IPS-20b (cell line): ENCODE data around the gene SLC15A1.

Experiments
- H3K27ac ChIP-seq: one replicate; pipeline ENCODE4 v1.5.1; 2013; ENCODE audit warnings: low read length
- H3K27me3 ChIP-seq: 2 replicates; pipeline ENCODE4 v1.6.1; 2013; ENCODE audit warnings: mild to moderate bottlenecking, low read length, inconsistent platforms; ENCODE audit not compliant: insufficient read depth
- H3K36me3 ChIP-seq: 2 replicates; pipeline ENCODE4 v1.6.1; 2013; ENCODE audit warnings: low read depth, mild to moderate bottlenecking, inconsistent platforms, low read length, moderate library complexity; ENCODE audit not compliant: insufficient read depth
- H3K4me1 ChIP-seq: 2 replicates; pipeline ENCODE4 v1.6.1; 2013; ENCODE audit warnings: mild to moderate bottlenecking, control low read depth, inconsistent platforms, low read length, moderate library complexity; ENCODE audit not compliant: insufficient read depth
- H3K4me3 ChIP-seq: 2 replicates; pipeline ENCODE4 v1.5.1; 2013; ENCODE audit warnings: mild to moderate bottlenecking, low read length, inconsistent platforms
- H3K9ac ChIP-seq: 2 replicates; pipeline ENCODE4 v1.6.1; 2013; ENCODE audit warnings: low read depth, mild to moderate bottlenecking, inconsistent platforms, low read length, moderate library complexity
- H3K9me3 ChIP-seq: 2 replicates; pipeline ENCODE4 v1.6.1; 2013; ENCODE audit warnings: mild to moderate bottlenecking, low read depth, low read length, inconsistent platforms; ENCODE audit not compliant: insufficient read depth

The SLC15A1 gene

DNA sequence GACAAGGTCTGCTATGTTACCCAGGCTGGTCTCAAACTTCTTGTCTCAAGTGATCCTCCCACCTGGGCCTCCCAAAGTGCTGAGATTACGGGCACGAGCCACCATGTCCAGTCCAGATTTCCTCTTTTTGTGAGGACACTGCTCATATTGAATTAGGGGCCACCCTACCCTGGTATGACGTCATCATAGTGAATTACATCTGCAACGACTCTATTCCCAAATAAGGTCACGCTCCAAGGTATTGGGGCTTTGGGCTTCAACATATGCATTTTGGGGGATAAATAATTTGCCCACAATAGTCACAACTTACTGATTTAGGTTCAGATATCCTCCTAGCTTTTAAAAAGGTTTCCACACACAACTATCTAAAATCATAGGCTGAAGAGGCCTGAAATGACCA lies 9.5 kb downstream of the SLC15A1 start:
- Histone ChIP-seq H3K4me3 (no peak overlapping the region), H3K4me1 (no peaks in the 10 kb centered on the region), H3K27me3 (no peaks in the 10 kb centered on the region), H3K9me3 (peaks cover 16% of the 10 kb centered on the region), H3K36me3 (no peaks in the 10 kb centered on the region), H3K9ac (no peak overlapping the region), H3K27ac (no peak overlapping the region)

DNA sequence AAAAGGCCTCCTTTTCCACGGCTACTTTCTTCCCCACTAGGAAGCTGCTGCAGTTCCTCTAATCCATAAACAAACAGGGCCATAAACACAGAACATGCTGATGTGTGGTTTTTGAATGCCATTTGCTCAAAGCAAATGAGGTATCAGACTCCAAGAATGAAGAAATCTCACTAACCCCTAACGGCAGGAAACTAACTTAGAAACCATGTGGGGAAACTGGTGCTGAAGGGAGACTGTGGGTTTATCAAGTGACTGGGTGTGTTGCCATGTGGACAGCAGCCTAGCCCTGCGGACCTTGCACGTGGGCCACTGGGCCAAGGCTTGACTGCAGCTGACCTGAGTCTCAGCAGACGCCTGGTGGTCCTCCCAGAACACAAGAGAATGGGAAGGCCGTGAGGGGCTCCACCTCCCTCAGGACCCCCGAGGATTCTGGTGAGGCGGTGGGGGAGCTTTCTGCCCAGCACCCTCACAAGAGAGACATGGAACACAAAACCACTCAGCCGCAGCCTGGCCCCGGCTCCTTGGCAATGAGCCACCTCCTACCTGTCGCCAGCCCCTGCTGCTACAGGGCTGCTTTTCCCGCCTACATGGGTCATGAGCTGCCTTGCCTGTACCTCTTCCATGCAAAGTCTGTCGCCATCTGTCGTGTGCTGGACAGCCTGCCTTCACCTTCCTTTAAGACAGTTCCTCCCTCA lies 10.6 kb downstream of the SLC15A1 start:
- H3K4me3 ChIP-seq = no peak overlapping the region
- no peaks in the 10 kb centered on the region for H3K27me3 ChIP-seq
- no peaks in the 10 kb centered on the region for H3K4me1 ChIP-seq
- no peaks in the 10 kb centered on the region for H3K36me3 ChIP-seq
- H3K27ac ChIP-seq = no peak overlapping the region
- H3K9me3 ChIP-seq = peaks cover 16% of the 10 kb centered on the region
- H3K9ac ChIP-seq = no peak overlapping the region

DNA sequence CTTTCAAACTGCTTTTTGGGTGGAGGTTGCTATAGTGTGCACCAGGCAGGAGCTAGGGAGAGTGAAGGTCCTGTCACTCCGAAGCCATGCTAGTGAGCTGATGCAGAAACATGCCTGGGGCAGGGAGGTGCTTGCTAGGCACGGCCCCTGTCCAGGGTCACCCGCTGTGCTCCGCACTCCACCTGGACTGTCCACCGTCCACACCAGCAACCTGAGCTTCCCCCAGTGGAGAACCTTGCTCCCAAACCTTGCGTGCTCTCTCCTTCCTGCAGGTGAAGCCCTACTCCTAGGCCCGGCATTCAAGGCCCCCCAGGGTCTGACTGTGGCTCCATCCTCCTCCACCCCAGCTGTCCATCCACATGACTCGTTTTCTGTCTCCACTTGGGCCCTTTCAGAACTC lies 12.3 kb downstream of the SLC15A1 start:
- Histone ChIP-seq H3K4me3 (no peak overlapping the region), H3K4me1 (no peaks in the 10 kb centered on the region), H3K9me3 (peaks cover 16% of the 10 kb centered on the region), H3K27me3 (no peaks in the 10 kb centered on the region), H3K9ac (no peak overlapping the region), H3K36me3 (no peaks in the 10 kb centered on the region), H3K27ac (no peak overlapping the region)

DNA sequence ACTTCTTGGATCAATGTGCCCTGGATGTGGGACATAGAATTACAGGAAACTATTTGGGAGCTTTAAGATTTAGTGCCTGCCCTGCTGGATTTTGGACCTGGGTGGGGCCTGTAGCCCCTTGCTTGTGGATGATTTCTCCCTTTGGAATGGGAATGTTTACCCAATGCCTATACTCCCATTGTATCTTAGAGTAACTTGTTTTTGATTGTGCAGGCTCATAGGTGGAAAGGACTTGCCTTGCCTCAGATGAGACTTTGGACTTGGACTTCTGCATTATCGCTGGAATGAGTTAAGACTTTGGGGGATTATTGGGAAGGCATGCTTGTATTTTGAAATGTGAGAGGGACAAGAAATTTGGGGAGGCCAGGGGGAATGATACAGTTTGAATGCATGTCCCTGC lies 13.5 kb downstream of the SLC15A1 start:
- no peak overlapping the region for H3K4me3 ChIP-seq
- no peak overlapping the region for H3K27ac ChIP-seq
- H3K4me1 ChIP-seq = no peaks in the 10 kb centered on the region
- H3K27me3 ChIP-seq = no peaks in the 10 kb centered on the region
- no peak overlapping the region for H3K9ac ChIP-seq
- H3K9me3 ChIP-seq = peaks cover 16% of the 10 kb centered on the region
- no peaks in the 10 kb centered on the region for H3K36me3 ChIP-seq

DNA sequence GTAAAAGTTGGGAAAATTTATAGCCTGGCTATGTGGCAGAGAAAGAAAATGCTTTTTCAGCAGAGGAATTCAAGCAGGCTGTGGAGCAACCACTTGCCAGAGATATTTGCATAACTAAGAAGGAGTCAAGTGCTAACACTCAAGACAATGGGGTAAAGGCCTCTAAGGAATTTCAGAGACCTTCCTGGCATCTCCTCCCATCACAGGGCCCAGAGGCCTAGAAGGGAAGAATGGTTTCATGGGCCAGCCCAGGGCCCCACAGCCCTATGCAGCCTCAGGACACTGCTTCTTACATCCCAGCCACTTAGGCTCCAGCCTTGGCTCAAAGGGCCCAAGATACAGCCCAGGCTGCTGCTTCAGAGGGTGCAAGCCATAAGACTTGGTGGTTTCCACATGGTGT lies 14.3 kb downstream of the SLC15A1 start:
- H3K27me3 ChIP-seq = no peaks in the 10 kb centered on the region
- no peak overlapping the region for H3K27ac ChIP-seq
- no peaks in the 10 kb centered on the region for H3K4me1 ChIP-seq
- peaks cover 16% of the 10 kb centered on the region for H3K9me3 ChIP-seq
- H3K4me3 ChIP-seq = 0 out of 2 replicates have a peak overlapping the region, but pooled peaks have one; percentile 7
- H3K9ac ChIP-seq = no peak overlapping the region
- H3K36me3 ChIP-seq = no peaks in the 10 kb centered on the region

DNA sequence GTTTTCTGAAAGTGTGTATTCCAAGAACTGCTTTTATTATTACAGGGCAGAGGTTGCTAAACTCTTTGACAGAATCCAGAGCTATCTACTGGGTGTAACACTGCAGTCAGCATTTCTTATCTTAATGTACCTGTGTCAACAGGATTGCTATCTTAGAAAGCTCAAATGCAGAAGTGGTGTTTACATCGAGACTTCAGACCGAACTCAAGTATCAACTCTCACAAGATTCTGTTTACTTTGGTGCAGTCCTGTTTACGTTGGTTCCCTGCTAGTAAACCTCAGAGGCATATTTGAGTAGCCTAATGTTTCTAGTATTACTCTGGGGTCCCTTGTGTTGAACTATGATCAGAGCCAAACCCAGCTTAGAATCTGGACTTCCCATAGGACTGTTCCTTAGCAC lies 20.5 kb downstream of the SLC15A1 start:
- H3K4me3 ChIP-seq = no peak overlapping the region
- no peak overlapping the region for H3K27ac ChIP-seq
- no peaks in the 10 kb centered on the region for H3K9me3 ChIP-seq
- H3K4me1 ChIP-seq = no peaks in the 10 kb centered on the region
- H3K9ac ChIP-seq = no peak overlapping the region
- no peaks in the 10 kb centered on the region for H3K27me3 ChIP-seq
- H3K36me3 ChIP-seq = no peaks in the 10 kb centered on the region

DNA sequence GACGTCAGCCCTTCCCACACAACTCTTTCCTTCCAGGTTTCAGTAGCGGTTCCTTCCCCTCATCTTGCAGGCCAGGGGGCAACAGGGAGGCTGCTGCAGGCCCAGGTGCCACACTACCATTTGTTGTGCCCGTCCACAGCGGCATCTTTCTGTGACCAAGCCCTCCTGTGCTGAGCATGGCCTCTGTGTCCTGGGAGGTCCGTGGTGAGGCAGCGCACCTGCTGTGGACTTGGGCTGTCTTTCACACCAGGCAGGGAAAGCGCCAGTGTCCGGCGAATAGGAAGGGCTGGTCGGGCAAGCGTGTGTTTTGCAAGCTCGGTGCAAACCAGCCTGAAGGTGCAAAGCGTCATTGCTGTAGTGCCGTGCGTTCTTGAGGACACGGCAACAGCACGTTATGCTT lies 21.4 kb downstream of the SLC15A1 start:
- no peak overlapping the region for H3K4me3 ChIP-seq
- no peak overlapping the region for H3K27ac ChIP-seq

DNA sequence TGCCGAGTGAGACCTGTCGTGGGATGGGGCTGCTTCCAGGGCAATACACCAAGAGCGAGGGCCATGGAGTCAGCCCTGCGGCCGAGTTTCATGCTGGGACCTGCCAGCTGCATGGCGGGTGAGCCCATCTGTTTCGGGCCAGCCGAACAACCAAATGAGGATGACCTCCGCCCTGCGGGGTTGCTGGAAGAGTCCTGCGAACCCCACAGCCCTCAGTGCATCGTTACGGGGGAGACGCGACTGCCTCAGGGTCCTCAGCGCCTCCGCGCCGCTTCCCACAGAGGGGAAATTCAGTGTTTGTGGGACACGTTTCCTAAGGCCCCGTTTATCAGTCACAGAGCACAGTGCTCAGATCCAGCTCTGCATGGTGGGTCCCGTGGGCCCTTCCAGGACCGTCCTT lies 22.0 kb downstream of the SLC15A1 start:
- Histone ChIP-seq H3K36me3 (no peaks in the 10 kb centered on the region), H3K9ac (no peak overlapping the region), H3K4me1 (no peaks in the 10 kb centered on the region), H3K9me3 (no peaks in the 10 kb centered on the region), H3K27me3 (no peaks in the 10 kb centered on the region), H3K27ac (no peak overlapping the region), H3K4me3 (no peak overlapping the region)

More for the DNA sequence above, 21.4 kb downstream of the SLC15A1 start:
- no peak overlapping the region; the same call in 1 of the 2 replicates for H3K9ac ChIP-seq
- H3K4me1 ChIP-seq = no peaks in the 10 kb centered on the region
- no peaks in the 10 kb centered on the region for H3K36me3 ChIP-seq
- H3K27me3 ChIP-seq = no peaks in the 10 kb centered on the region
- no peaks in the 10 kb centered on the region for H3K9me3 ChIP-seq

DNA sequence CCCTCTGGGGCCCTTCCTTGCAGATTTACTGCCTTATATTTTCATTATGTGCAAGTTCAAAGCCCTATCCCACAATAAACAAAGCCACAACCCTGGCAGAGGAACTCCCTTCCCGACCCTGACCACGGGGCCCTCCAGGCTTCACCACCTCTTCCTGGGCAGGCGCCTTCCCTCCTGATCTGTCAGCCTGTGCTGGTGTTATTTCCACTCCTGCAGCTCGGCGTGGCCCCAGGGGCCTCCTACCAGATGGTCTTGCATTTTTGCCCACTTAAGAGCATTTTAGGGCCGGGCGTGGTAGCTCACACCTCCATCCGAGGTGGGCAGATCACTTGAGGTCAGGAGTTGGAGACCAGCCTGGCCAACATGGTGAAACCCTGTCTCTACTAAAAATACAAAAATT lies 22.8 kb downstream of the SLC15A1 start:
- Histone ChIP-seq H3K36me3 (no peaks in the 10 kb centered on the region), H3K9me3 (no peaks in the 10 kb centered on the region), H3K27me3 (no peaks in the 10 kb centered on the region), H3K9ac (no peak overlapping the region), H3K4me1 (no peaks in the 10 kb centered on the region), H3K27ac (no peak overlapping the region), H3K4me3 (no peak overlapping the region)

DNA sequence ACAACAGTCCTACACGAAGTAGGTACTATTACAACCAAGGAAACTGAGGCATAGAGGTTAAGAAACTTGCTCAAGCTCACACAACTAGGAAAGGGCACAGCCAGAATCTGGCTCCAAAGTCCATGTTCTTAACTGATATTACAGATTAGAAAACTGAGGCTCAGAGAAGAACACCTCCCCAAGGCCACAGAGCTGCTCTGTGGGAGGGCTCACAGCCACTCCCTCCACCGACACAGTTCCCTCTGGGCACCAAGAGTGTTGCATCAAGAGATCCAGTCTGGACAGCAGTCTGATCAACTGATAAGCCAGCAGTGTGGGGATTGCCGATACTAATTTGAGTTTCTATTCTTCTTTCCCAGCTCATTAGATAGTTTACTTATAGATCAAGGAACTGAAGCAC lies 29.5 kb downstream of the SLC15A1 start:
- Histone ChIP-seq H3K4me1 (no peaks in the 10 kb centered on the region), H3K27ac (no peak overlapping the region), H3K27me3 (no peaks in the 10 kb centered on the region), H3K4me3 (no peak overlapping the region), H3K9ac (no peak overlapping the region), H3K9me3 (no peaks in the 10 kb centered on the region), H3K36me3 (no peaks in the 10 kb centered on the region)

DNA sequence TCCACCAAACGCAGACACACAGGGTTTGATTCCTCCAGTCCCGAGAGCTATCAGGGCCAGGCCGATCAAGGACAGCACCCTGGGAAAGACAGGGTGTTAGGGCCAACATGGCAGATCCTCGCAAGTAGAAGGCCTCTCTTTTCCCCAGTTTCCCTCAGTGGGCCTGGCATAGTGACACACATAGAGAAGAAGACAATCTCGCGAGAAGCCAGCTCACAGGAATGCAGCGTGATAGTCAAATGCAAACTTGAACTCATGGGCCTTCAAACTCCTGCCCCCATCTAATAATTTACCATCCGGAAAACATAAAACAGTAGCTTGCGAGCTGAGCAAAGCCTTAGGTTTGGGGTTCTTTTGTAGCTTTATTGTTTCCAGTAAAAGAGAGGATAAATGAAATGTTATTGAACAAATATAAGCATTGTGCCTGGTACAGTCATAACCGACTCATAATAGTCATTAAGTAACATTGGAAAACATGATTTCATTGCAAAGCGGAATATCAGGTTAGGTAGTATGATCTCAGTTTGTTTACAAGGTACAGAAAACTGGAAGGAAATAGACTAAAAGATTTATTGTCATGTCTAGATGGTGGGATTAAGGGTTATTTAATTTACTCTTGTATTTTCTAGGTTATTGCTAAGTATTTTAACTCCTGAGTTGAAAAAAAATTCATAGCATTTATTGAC lies 30.5 kb downstream of the SLC15A1 start:
- no peak overlapping the region for H3K27ac ChIP-seq
- no peak overlapping the region for H3K4me3 ChIP-seq
- no peaks in the 10 kb centered on the region for H3K36me3 ChIP-seq
- no peaks in the 10 kb centered on the region for H3K4me1 ChIP-seq
- H3K9ac ChIP-seq = no peak overlapping the region
- H3K9me3 ChIP-seq = no peaks in the 10 kb centered on the region
- H3K27me3 ChIP-seq = no peaks in the 10 kb centered on the region

DNA sequence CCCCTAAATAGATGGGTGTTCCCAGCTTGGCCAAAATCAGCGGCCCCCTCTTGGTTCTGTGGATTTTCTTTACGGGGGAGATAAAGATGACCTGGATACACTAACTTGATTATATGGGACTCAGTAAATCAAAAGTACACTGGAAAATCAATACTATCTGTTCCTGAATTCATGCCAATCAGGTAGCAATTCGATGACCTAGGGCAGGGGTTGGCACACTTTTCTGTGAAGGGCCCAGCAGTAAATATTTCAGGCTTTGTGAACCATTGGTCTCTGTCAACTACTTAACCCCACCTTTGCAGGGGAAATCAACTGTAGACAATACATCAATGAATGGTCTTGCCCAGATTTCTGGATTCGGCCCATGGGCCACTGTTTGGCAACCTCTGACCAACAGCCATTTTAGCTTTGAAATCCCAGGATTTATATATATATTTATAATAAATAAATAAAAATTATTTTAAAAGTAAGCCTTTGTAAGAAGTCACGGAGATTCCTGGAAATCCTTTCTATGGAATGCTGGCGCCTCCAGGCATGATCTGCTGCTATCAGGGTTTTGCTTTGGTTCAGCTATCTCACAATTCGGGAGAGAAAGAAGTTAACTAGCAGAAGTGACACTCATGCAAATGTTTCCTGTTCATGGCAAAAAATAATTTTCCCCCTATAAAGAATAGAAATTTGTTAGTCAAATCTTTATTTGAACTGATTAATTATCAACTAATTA lies 32.8 kb downstream of the SLC15A1 start:
- Histone ChIP-seq H3K36me3 (no peaks in the 10 kb centered on the region), H3K9ac (no peak overlapping the region)

More for the DNA sequence above, 32.8 kb downstream of the SLC15A1 start:
- Histone ChIP-seq H3K27me3 (no peaks in the 10 kb centered on the region), H3K27ac (no peak overlapping the region), H3K9me3 (no peaks in the 10 kb centered on the region), H3K4me1 (no peaks in the 10 kb centered on the region), H3K4me3 (no peak overlapping the region)
